HG02973 (cell line): ENCODE data around the gene CRTAC1.

Experiments
- ATAC-seq: cut with Tn5 transposase; IDR thresholded peaks from one replicate; pipeline ENCODE4 v1.9.1; 2021; ENCODE audit warnings: moderate library complexity; ENCODE audit not compliant: unreplicated experiment

CRTAC1 gene

GRCh38 chr10:97875391-97875790 lies 155.0 kb downstream of the CRTAC1 start:
- ATAC-seq: no peak

- ATAC-seq: no peak
Observed at GRCh38 chr10:97874332-97874731, 156.1 kb downstream of the CRTAC1 start.

DNA sequence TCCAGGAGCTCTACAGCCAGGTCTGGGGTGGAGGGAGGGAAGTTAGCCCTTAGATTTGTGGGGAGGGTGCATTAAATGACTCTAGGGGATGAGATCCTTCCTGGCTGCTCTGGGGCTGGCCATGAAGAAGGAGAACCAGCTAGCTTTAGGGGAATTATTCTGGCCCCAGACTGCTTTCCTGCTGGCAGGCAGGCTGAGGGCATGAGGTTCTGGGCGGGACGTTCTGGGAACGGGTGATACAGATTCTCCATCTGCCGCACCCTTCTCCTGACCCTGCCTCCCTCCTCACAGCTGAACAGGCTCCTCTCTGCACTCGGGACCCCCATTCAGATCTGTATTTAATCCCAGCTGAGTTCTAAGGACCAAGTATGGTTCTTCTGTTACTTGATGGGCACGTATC lies 156.9 kb downstream of the CRTAC1 start:
- no peak for ATAC-seq

DNA sequence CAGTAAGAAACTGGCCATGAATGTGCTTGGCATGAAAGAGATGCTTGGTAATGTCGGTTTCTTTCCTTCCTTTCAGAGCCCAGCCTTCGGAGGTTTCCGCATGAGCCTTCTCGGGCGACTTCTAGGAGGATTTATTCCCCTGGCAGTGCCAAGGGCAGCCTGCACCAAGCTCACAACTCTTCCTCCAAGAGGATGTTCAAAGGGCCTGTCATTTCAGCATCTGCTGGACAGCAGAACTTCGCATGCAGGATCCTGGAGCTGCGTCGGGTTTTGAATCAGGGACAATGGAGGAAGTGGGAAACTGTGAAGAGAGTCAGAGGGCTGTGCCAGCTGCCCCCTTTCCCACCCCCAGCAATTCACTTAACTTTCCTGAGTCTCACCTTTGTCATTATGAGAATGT lies 159.4 kb downstream of the CRTAC1 start:
- ATAC-seq: no peak

- ATAC-seq: peak; percentile 91
Observed at GRCh38 chr10:97869091-97870042, 161.1 kb downstream of the CRTAC1 start.

DNA sequence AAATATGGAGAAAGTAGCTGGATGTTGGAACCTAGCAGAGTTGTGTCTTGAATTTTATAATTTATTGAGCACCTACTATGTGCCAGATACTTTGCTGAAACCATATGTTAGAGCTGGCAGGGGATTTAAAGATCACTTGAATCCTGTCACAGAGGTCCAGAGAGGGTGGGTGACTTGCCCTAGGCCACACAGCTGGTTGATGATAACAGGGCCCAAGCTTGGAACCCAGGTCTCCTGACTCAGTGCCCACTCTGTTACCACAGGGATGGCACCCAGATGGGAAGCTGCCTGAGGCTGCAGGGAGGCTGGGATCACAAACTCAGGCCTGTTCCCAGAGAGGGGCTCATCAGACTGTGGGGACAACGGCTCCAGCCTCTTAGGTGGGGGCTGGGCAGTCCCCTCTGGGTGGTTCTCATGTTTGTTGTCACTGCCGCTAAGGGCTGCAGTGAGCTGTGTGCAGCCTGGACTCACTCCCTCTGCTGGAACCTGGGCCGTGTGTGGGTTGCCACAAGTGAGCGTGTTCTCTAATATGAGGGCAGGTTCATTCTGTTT lies 162.2 kb downstream of the CRTAC1 start:
- ATAC-seq: no peak

GRCh38 chr10:97867220-97867800 lies 163.1 kb downstream of the CRTAC1 start:
- ATAC-seq: no peak

GRCh38 chr10:97866524-97867219 lies 163.7 kb downstream of the CRTAC1 start:
- ATAC-seq: no peak

- no peak for ATAC-seq
Observed at GRCh38 chr10:97865488-97865887, 164.9 kb downstream of the CRTAC1 start.

DNA sequence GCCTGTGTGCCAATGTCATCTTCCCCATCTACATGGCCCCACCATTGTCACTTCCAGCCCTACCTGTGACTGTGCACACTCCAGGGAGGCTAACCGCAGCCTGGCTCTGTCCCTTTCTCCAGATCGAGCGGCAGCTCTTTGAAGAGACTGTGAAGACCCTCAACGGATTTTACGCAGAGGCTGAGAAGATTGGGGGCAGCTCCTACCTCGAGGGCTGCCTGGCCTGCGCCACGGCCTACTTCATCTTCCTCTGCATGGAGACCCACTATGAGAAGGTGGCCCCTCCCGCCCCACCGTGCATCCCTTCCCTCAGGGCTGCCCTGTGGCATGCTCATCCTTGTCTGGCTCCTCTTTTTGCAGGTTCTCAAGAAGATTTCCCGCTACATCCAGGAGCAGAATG lies 166.6 kb downstream of the CRTAC1 start:
- no peak for ATAC-seq

GRCh38 chr10:97861924-97862323 lies 168.5 kb downstream of the CRTAC1 start:
- no peak for ATAC-seq

DNA sequence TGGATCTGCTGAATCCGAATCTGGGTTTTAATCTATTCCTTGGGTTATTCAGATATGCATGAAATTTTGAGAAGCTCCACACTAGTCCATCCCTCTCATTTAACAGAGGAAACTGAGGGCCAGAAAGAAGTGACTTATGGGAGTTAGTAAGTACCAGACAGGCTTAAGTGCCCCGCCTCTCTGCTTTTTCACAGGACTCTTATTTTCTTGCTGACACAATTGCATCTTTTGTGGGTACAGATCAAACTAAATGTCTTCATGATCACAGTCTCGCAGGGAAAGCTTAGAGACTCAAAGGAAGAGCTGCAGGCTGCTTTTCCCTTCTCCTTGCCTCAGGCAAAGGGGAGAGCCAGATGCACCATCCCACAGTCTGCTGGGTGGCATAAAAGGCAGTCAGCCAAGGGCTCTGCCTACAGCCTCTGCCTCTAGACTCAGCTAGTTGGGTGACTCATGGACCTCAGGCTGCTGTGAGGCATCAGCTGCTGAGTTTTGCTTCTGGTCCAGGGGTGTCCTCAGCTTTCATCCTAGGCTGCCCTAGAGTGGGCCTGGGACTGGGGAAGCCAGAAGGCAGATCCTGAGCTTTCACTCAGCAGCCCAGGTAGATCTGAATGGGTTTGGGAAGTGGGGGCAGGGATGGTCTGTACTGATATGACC lies 169.2 kb downstream of the CRTAC1 start:
- no peak for ATAC-seq

DNA sequence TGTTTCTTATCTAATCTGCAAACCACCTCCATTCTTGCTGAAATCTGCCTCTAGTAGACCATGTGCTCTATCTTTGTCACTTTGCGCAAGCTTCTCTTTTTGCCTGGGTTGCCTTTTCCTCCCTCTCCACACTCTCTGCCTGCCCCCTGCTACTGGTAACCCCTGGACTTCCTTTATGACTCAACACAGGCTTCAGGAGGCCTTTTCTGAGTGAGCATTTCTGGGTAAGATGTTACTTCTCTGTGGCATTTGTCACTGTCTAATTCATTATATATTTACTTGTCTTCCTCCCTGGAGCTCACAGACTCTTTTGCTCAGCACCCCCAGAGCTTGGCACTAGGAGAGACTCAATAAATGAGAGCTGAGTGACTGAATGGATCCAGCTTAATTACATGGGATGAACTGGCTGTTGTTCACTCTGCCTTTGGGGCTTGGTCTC lies 172.4 kb downstream of the CRTAC1 start:
- ATAC-seq: no peak

- ATAC-seq: no peak
Observed at GRCh38 chr10:97854743-97855142, 175.7 kb downstream of the CRTAC1 start.

- no peak for ATAC-seq
Observed at GRCh38 chr10:97852840-97853405, 177.5 kb downstream of the CRTAC1 start.

DNA sequence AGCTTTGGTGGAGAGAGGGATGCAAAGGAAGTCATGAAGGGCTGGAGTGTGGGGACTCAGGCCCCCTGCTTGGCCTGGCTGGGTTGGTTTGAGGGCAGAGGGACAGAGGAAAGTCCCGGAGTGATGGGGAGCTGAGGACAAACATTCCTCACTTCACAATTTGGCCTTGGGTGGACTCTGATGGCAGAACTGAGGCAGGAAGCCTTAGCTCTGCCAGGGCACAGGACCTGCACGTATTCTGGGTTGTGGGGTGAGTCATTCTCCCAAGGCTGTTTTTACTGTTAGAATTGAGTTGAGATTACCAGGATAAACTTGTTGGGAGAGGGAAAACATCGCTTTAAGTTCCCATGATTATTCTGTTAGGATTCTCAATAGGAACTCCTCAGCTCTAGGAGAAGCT lies 178.1 kb downstream of the CRTAC1 start:
- ATAC-seq: no peak

DNA sequence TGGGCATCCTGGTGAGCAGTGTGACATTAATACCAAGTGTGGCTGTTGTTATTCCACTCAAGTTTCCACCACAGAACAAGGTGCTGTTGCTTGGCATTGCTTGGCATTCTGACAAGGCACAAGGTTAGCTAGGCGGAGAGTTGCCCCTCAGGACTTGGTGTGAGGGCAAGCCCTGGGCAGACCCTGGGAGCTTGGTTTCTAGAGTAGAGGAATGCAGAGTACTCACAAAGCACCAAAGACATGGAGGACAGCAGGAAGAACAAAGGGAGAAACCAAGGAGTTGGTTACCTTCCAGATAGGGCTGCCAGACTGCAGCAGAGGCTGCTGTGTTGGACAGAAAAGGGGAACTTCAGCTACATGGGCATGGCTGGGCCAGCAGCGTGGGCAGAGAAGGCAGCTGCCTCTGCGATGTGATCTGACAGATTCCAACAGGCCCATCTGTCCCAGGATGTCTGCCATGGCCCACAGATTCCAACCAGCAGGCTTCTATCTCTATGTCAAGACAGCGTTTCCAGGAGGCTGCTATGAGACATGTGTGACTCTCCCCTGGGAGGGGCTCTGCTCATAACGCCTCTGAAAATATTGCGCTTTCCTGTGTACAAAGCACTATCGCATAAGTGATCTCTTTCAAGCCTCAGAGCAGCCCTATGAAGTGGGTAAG lies 178.9 kb downstream of the CRTAC1 start:
- ATAC-seq: no peak

DNA sequence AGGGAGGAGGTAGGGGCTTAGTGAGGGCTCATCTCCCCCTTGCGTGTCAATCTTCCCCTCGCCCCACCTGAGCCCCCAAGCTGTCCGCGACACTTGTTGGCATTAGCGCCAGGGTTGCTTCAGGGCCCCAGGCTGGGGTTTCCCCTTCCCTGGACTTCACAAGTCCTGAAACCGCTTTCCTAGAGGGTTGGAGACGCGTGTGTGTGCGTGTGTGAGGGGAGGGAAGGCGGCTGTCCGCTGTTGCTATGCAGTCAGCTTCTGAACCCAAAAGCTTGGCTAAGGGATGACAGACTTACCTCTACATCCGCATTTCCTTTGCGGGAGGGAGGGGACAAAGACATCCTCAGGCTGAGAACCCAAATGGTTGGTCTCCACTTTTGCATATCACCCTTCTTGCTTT lies 180.0 kb downstream of the CRTAC1 start:
- ATAC-seq: no peak

DNA sequence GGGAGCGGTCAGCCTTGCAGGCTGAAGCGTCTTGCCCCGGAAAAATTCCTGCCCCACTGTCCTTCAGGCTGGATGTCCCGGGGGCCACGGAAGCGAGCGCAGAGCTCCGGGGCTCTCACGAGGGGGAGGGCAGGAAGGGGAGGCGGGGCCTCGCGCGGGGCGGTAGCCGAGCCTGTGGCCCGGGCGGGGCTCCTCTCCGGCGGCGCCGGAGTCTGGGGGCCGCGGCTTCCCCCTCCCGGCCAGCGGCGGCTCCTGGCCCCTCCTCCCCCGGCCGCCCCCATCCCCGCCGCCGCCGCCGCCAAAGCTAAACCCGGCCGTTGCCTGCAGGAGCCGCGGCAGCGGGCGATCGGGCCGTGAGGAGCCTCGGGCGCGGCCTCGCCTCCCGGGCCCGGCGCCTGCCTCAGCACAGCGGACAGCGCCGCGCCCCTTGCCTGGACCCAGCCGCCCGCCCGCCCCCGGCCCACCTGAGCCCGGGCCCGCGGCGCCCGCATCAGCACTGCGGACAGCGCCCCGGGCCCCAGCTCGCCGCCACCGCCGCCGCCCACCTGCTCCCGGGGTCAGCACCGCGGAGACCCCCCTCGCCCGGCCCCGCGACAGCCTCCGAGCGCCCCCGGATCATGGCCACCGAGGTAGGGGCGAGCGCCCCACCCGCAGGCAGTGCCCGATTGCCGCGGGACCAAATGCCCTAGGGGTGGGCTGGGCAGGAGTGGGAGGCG lies 180.6 kb downstream of the CRTAC1 start, which contains the start of gene GOLGA7B:
GOLGA7B (plus strand) TSS at position 157 of the 716 bp plus-strand sequence; CDS start at position 618, 461 bp downstream.
- ATAC-seq: no peak
